IPS-20b (cell line): ENCODE results near the gene PELO.

ENCODE experiments used
- H3K27ac ChIP-seq: one replicate; pipeline ENCODE4 v1.5.1; 2013; ENCODE audit warnings: low read length
- H3K27me3 ChIP-seq: 2 replicates; pipeline ENCODE4 v1.6.1; 2013; ENCODE audit warnings: mild to moderate bottlenecking, low read length, inconsistent platforms; ENCODE audit not compliant: insufficient read depth
- H3K36me3 ChIP-seq: 2 replicates; pipeline ENCODE4 v1.6.1; 2013; ENCODE audit warnings: low read depth, mild to moderate bottlenecking, inconsistent platforms, low read length, moderate library complexity; ENCODE audit not compliant: insufficient read depth
- H3K4me1 ChIP-seq: 2 replicates; pipeline ENCODE4 v1.6.1; 2013; ENCODE audit warnings: mild to moderate bottlenecking, control low read depth, inconsistent platforms, low read length, moderate library complexity; ENCODE audit not compliant: insufficient read depth
- H3K4me3 ChIP-seq: 2 replicates; pipeline ENCODE4 v1.5.1; 2013; ENCODE audit warnings: mild to moderate bottlenecking, low read length, inconsistent platforms
- H3K9ac ChIP-seq: 2 replicates; pipeline ENCODE4 v1.6.1; 2013; ENCODE audit warnings: low read depth, mild to moderate bottlenecking, inconsistent platforms, low read length, moderate library complexity
- H3K9me3 ChIP-seq: 2 replicates; pipeline ENCODE4 v1.6.1; 2013; ENCODE audit warnings: mild to moderate bottlenecking, low read depth, low read length, inconsistent platforms; ENCODE audit not compliant: insufficient read depth

PELO gene

GRCh38 chr5:52773342-52773741, 14.4 kb upstream of the PELO start:
- Histone ChIP-seq H3K9ac (no peak overlapping the region), H3K4me3 (no peak overlapping the region), H3K27me3 (no peaks in the 10 kb centered on the region), H3K9me3 (no peaks in the 10 kb centered on the region), H3K36me3 (no peaks in the 10 kb centered on the region), H3K4me1 (peaks cover 6% of the 10 kb centered on the region; the same call in 1 of the 2 replicates), H3K27ac (no peak overlapping the region)

GRCh38 chr5:52774005-52774410, 13.7 kb upstream of the PELO start:
- no peak overlapping the region for H3K9ac ChIP-seq
- H3K27me3 ChIP-seq, result no peaks in the 10 kb centered on the region
- H3K27ac ChIP-seq, result no peak overlapping the region
- no peaks in the 10 kb centered on the region for H3K36me3 ChIP-seq
- no peaks in the 10 kb centered on the region for H3K9me3 ChIP-seq
- H3K4me1 ChIP-seq, result peaks cover 6% of the 10 kb centered on the region; the same call in 1 of the 2 replicates
- no peak overlapping the region for H3K4me3 ChIP-seq

- H3K27me3 ChIP-seq, result no peaks in the 10 kb centered on the region
- no peaks in the 10 kb centered on the region for H3K9me3 ChIP-seq
- peaks cover 6% of the 10 kb centered on the region; the same call in 1 of the 2 replicates for H3K4me1 ChIP-seq
- no peaks in the 10 kb centered on the region for H3K36me3 ChIP-seq
- no peak overlapping the region for H3K27ac ChIP-seq
- no peak overlapping the region for H3K9ac ChIP-seq
- H3K4me3 ChIP-seq, result no peak overlapping the region
Measured at GRCh38 chr5:52776116-52776515, 11.6 kb upstream of the PELO start.

- Histone ChIP-seq H3K27ac (no peak overlapping the region), H3K9me3 (no peaks in the 10 kb centered on the region), H3K27me3 (no peaks in the 10 kb centered on the region), H3K36me3 (no peaks in the 10 kb centered on the region), H3K4me1 (peaks cover 6% of the 10 kb centered on the region; the same call in 1 of the 2 replicates), H3K9ac (no peak overlapping the region), H3K4me3 (no peak overlapping the region)
Measured at GRCh38 chr5:52777186-52777585, 10.5 kb upstream of the PELO start.

GRCh38 chr5:52778781-52779180, 8.9 kb upstream of the PELO start:
- Histone ChIP-seq H3K27ac (no peak overlapping the region), H3K4me1 (peaks cover 4% of the 10 kb centered on the region; the same call in 1 of the 2 replicates), H3K4me3 (no peak overlapping the region), H3K36me3 (no peaks in the 10 kb centered on the region), H3K9ac (no peak overlapping the region), H3K9me3 (no peaks in the 10 kb centered on the region), H3K27me3 (no peaks in the 10 kb centered on the region)

- no peaks in the 10 kb centered on the region for H3K36me3 ChIP-seq
- H3K27me3 ChIP-seq, result no peaks in the 10 kb centered on the region
- H3K4me1 ChIP-seq, result no peaks in the 10 kb centered on the region; the same call in 1 of the 2 replicates
- no peaks in the 10 kb centered on the region for H3K9me3 ChIP-seq
- no peak overlapping the region for H3K4me3 ChIP-seq
- no peak overlapping the region for H3K9ac ChIP-seq
- no peak overlapping the region for H3K27ac ChIP-seq
Measured at GRCh38 chr5:52779213-52779612, 8.5 kb upstream of the PELO start.

- Histone ChIP-seq H3K4me3 (no peak overlapping the region), H3K27ac (no peak overlapping the region)
Measured at GRCh38 chr5:52783226-52783959, 4.3 kb upstream of the PELO start.

GRCh38 chr5:52784737-52785136, 3.0 kb upstream of the PELO start:
- no peak overlapping the region for H3K27ac ChIP-seq
- H3K27me3 ChIP-seq, result peaks cover 24% of the 10 kb centered on the region
- H3K9me3 ChIP-seq, result no peaks in the 10 kb centered on the region
- no peak overlapping the region for H3K9ac ChIP-seq
- no peaks in the 10 kb centered on the region for H3K36me3 ChIP-seq
- H3K4me3 ChIP-seq, result no peak overlapping the region
- H3K4me1 ChIP-seq, result peaks cover 7% of the 10 kb centered on the region; the same call in 1 of the 2 replicates

More at GRCh38 chr5:52783226-52783959, 4.3 kb upstream of the PELO start:
- H3K9me3 ChIP-seq, result no peaks in the 10 kb centered on the region
- peaks cover 10% of the 10 kb centered on the region for H3K27me3 ChIP-seq
- H3K9ac ChIP-seq, result no peak overlapping the region
- no peaks in the 10 kb centered on the region for H3K36me3 ChIP-seq
- H3K4me1 ChIP-seq, result 0 out of 2 replicates have a peak, but pooled peaks cover 4% of the 10 kb centered on the region

- H3K9me3 ChIP-seq, result no peaks in the 10 kb centered on the region
- H3K4me3 ChIP-seq, result no peak overlapping the region
- no peak overlapping the region for H3K9ac ChIP-seq
- H3K36me3 ChIP-seq, result no peaks in the 10 kb centered on the region
- no peak overlapping the region for H3K27ac ChIP-seq
- peaks cover 29% of the 10 kb centered on the region for H3K27me3 ChIP-seq
- peaks cover 7% of the 10 kb centered on the region; the same call in 1 of the 2 replicates for H3K4me1 ChIP-seq
Measured at GRCh38 chr5:52786391-52786790, 1.3 kb upstream of the PELO start.

- no peaks in the 10 kb centered on the region for H3K36me3 ChIP-seq
- peaks cover 7% of the 10 kb centered on the region; the same call in 1 of the 2 replicates for H3K4me1 ChIP-seq
- no peak overlapping the region for H3K9ac ChIP-seq
- H3K4me3 ChIP-seq, result peak overlapping the region; percentile 83
- H3K27me3 ChIP-seq, result peaks cover 29% of the 10 kb centered on the region
- H3K27ac ChIP-seq, result no peak overlapping the region
- H3K9me3 ChIP-seq, result no peaks in the 10 kb centered on the region
Measured at GRCh38 chr5:52786949-52787599, 642 bp upstream of the PELO start.

GRCh38 chr5:52788505-52788821, 747 bp downstream of the PELO start:
- peak overlapping the region; percentile 83 for H3K4me3 ChIP-seq
- no peaks in the 10 kb centered on the region for H3K36me3 ChIP-seq
- H3K4me1 ChIP-seq, result peaks cover 11% of the 10 kb centered on the region; the same call in 1 of the 2 replicates
- H3K27ac ChIP-seq, result no peak overlapping the region
- H3K27me3 ChIP-seq, result peaks cover 29% of the 10 kb centered on the region
- H3K9me3 ChIP-seq, result no peaks in the 10 kb centered on the region
- peak overlapping the region; percentile 68; the same call in 1 of the 2 replicates for H3K9ac ChIP-seq

- H3K4me1 ChIP-seq, result peaks cover 11% of the 10 kb centered on the region; the same call in 1 of the 2 replicates
- H3K36me3 ChIP-seq, result no peaks in the 10 kb centered on the region
- H3K27ac ChIP-seq, result no peak overlapping the region
- peaks cover 29% of the 10 kb centered on the region for H3K27me3 ChIP-seq
- no peaks in the 10 kb centered on the region for H3K9me3 ChIP-seq
- H3K9ac ChIP-seq, result no peak overlapping the region; the same call in 1 of the 2 replicates
- H3K4me3 ChIP-seq, result peak overlapping the region; percentile 83
Measured at GRCh38 chr5:52789378-52789777, 1.7 kb downstream of the PELO start.
